Skeletal muscle tissue (tissue), 4 donors: ENCODE measurements around the gene MRPS2. TPM values are rescaled to one million over a fixed set of nuclear protein-coding genes. Genes with fewer than 3 reads are reported as not detected.
"Not testable (repeated sequence)": the region's sequence is repeated elsewhere in the genome, so short reads cannot be mapped to it uniquely, and the experiment has no call there.

Experiments
- H3K27ac ChIP-seq: one replicate; pipeline ENCODE4 v1.7.0; 2013; ENCODE audit warnings: mild to moderate bottlenecking, low read depth, low read length, inconsistent platforms
- H3K27me3 ChIP-seq, 3 donors: one replicate each; pipeline ENCODE4 v1.7.0; 2013; ENCODE audit warnings: low read length in 3 of 3; ENCODE audit not compliant: control insufficient read depth in 3 of 3, insufficient read depth in 3 of 3
- H3K36me3 ChIP-seq, 3 donors: one replicate each; pipeline ENCODE4 v1.7.0; 2013; ENCODE audit warnings: low read length in 3 of 3; ENCODE audit not compliant: control insufficient read depth in 3 of 3, insufficient read depth in 3 of 3
- H3K4me1 ChIP-seq, 3 donors: one replicate each; pipeline ENCODE4 v1.7.0; 2013; ENCODE audit warnings: low read length in 3 of 3, mild to moderate bottlenecking in 3 of 3; ENCODE audit not compliant: control insufficient read depth in 3 of 3, insufficient read depth in 3 of 3
- H3K4me3 ChIP-seq, 3 donors: one replicate each; pipeline ENCODE4 v1.7.0; 2013; ENCODE audit warnings: low read length in 3 of 3
- H3K9ac ChIP-seq, 3 donors: one replicate each; pipeline ENCODE4 v1.7.0; 2013; ENCODE audit warnings: low read length in 3 of 3, mild to moderate bottlenecking in 3 of 3, moderate library complexity in 2 of 3, low read depth in 1 of 3
- H3K9me3 ChIP-seq, 3 donors: one replicate each; pipeline ENCODE4 v1.7.0; 2013; ENCODE audit warnings: low read length in 3 of 3; ENCODE audit not compliant: control insufficient read depth in 3 of 3
- total RNA-seq: library from RNA; depleted of rRNA; stranded (reverse); fragments of >200 nt; gene quantifications from one replicate; pipeline ENCODE4 v1.2.3, GENCODE V29; 2014
- donor health status: Osteomylitis.

Gene MRPS2
- total RNA-seq, 1 donor from 2014 or later, result 6.8 TPM

DNA sequence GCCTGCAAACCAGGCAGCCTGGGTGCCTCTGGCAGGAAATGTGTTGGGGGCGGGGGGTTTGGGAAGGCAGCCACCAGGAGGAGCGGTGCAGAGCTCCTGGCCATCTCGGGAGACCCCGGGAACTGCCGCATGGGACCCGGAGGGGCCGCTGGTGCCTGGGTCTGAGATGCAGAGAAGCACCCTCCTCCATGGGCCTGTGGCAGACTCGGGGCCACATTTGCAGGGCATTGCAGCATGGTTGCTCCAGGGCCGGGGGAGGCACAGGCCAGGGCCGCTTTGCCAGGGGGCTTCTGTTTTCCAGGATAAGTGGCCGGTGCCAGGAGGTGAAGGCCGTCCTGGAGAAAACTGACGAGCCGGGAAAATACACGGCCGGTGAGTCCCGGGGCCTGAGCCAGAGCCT, 22.4 kb downstream of the MRPS2 start:
- H3K36me3 ChIP-seq, result no peaks in the 10 kb centered on the region
- no peak overlapping the region for H3K9ac ChIP-seq
- H3K27ac ChIP-seq, result no peak overlapping the region
- H3K27me3 ChIP-seq, result peaks cover 3 to 32% (median 22%) of the 10 kb centered on the region in 3 donors
- H3K4me1 ChIP-seq, result peaks cover 0 to 3% (median 0%) of the 10 kb centered on the region in 3 donors
- H3K9me3 ChIP-seq, result no peaks in the 10 kb centered on the region
- H3K4me3 ChIP-seq, result no peak overlapping the region

DNA sequence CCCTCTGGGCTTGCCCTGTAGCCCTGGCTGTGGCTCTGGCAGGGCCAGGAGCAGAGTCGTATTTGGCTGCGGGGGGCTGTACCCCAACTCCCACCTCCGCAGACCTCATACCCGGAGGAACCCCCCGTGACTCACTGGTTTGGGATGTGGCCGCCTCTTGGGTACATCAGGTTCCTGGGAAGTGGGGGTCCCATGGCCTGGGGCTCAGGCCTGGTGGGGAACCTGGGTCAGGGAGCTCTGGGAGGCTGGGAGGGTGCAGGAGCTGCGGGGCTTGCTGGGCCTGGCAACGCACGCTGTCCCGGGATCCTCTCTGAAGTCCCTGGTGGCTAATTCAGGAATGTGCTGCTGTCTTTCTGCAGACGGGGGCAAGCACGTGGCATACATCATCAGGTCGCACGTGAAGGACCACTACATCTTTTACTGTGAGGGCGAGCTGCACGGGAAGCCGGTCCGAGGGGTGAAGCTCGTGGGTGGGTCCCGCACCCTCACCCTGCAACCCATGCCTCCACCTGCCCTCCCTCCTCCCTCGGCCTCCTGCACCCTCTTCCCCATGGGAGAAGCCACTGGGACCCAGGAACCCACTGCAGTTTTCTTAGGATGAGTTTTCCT, 23.1 kb downstream of the MRPS2 start:
- Histone ChIP-seq H3K4me1 (peaks cover 0 to 3% (median 0%) of the 10 kb centered on the region in 3 donors), H3K36me3 (no peaks in the 10 kb centered on the region), H3K27ac (no peak overlapping the region), H3K4me3 (no peak overlapping the region), H3K9ac (no peak overlapping the region), H3K9me3 (no peaks in the 10 kb centered on the region), H3K27me3 (peaks cover 3 to 35% (median 26%) of the 10 kb centered on the region in 3 donors)

DNA sequence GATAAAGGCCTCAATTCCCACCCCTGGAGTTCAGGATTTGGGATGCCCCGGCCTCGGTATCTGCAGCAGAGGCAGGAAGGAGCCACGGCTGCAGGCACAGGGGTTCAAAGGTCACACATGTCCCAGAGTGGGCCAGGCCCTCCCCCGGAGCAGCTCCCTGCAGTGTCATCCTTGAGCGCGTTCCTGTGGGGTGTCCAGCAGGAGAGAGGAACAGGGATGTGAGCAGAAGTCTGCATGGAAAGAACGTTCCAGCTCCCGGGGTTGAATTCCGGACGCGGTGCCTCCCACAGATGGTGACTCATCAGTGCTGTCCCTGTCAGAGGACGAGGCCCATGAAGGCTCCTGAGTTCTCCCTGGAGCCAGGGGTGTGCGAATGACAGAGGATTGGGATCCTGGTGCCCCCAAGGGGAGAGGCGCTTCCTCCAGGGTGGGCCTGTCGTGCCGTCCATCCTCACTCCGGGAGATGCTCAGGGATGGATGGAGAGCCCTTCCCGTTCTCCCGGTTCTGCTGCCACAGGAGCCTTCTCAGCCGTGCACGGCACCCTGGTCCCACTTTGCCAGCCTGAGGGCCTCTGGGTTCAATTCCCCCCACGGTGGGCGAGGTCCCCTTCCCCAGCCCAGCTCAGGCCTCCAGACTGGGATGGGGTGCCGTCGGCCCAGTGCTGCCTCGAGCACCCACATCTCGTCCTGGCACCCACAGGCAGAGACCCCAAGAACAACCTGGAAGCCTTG, 23.8 kb downstream of the MRPS2 start:
- Histone ChIP-seq H3K4me1 (peaks cover 0 to 3% (median 0%) of the 10 kb centered on the region in 3 donors), H3K36me3 (no peaks in the 10 kb centered on the region), H3K9me3 (no peaks in the 10 kb centered on the region), H3K9ac (no peak overlapping the region), H3K4me3 (no peak overlapping the region), H3K27ac (no peak overlapping the region), H3K27me3 (peaks cover 3 to 35% (median 26%) of the 10 kb centered on the region in 3 donors)

DNA sequence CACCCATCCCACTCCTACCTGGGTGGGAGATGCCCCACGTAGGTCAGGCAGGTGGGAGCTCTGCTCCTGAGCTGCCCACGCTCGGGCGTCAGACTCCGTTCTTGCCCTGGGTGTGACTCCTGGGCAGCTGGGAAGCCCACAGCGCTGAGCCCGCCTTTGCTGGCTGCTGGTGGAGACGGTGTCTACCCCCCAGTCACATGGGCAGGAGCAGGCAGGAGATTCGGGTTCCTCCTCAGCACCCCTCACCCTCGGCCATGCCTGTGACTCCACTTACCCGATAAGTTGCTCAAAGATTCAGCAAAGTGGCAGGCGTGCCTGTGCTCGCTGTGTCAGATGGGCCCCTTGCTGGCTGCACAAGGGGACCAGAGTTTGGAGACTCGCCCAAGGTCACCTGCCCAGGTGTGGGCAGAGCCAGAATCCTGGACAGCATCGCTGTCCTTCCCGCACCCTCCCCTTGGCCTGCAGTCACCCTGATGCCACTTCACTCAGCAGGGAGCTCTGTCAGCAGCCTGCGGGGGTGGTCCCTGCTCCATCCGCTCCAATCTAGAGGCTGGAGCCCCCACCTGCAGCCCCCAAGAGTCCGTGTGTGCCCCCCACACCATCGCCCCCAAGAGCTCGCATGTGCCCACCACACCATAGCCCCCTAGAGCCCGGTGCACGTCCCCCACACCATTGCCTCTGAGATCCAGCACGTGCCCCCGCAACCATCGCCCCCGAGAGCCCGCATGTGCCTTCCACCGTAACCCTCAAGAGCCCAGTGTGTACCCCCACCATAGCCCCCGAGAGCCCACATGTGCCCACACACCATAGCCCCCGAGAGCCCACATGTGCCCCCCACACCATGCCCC, 25.0 kb downstream of the MRPS2 start:
- Histone ChIP-seq H3K4me3 (no peak overlapping the region), H3K36me3 (no peaks in the 10 kb centered on the region), H3K9ac (no peak overlapping the region)

DNA sequence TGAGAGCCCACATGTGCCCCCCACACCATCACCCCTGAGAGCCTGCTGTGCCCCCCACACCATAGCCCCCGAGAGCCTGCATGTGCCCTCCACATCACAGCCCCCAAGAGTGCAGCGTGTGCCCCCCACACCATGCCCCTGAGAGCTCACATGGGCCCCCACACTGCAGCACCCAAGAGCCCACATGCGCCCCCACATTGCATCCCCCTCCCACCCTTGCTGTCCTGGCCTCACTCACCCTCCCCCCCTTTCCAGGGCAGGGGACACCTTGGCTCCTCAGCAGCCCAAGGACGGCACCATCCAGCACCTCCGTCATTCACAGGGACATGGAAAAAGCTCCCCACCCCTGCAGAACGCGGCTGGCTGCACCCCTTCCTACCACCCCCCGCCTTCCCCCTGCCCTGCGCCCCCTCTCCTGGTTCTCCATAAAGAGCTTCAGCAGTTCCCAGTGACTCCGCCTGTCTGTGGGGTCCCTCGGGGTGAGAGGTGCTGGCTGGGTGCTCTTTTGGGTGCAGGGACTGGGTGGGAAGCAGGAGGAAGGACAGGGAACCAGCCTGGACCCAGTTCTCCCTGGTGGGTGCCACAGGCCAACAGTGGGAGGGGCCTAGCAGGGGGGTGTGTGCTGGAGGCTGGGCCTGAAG, 25.7 kb downstream of the MRPS2 start:
- Histone ChIP-seq H3K9me3 (no peaks in the 10 kb centered on the region), H3K36me3 (no peaks in the 10 kb centered on the region), H3K9ac (no peak overlapping the region), H3K27ac (no peak overlapping the region), H3K4me1 (peaks cover 0 to 3% (median 0%) of the 10 kb centered on the region in 3 donors), H3K27me3 (peaks cover 9 to 36% (median 34%) of the 10 kb centered on the region in 3 donors), H3K4me3 (no peak overlapping the region)

More for the DNA sequence above, 25.0 kb downstream of the MRPS2 start:
- Histone ChIP-seq H3K4me1 (peaks cover 0 to 3% (median 0%) of the 10 kb centered on the region in 3 donors), H3K9me3 (no peaks in the 10 kb centered on the region), H3K27me3 (peaks cover 5 to 33% (median 26%) of the 10 kb centered on the region in 3 donors), H3K27ac (no peak overlapping the region)

DNA sequence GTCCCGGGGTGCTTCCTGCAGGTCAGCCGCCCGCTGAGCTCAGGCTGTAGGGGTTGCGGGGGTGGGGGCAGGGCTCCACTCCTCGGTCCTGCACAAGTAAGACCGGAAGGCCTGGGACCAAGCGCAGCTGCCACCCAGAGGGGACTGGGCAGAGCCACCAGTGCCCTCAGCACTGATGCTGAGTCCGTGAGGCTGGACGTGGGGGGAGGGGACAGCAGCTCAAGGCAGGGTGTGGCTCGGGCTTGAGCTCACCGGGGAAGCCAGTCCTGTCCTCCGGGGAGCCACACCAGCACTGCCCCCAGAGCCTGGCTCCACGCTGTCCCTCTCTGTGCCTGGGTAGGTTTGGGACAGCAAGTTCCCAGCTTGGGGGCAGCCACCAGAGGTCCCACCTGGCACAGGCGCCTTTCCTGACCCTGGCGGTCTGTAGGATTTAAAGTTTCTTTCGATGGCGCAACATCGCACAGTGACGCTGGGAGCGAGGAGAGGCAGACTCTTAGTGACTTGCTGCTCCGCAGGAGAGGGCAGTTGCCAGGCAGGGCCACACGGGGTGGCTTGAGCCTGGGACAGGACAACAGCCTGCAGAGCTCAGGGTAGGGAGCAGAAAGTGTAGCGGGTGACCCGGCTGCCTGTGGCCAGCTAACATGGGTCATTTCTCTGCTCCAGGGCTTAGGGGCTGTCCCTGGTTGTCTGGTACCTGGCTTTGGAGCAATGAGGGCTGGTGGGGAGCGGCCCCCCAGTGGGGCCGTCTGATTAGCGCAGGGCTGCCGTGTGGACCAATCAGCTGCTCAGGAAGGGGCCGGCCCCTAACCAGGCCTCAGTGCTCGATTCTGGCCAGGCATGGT, 26.5 kb downstream of the MRPS2 start:
- no peaks in the 10 kb centered on the region for H3K36me3 ChIP-seq
- H3K27me3 ChIP-seq, result peaks cover 9 to 38% (median 36%) of the 10 kb centered on the region in 3 donors
- no peak overlapping the region for H3K9ac ChIP-seq
- H3K4me1 ChIP-seq, result peaks cover 0 to 3% (median 0%) of the 10 kb centered on the region in 3 donors
- H3K27ac ChIP-seq, result no peak overlapping the region
- H3K9me3 ChIP-seq, result no peaks in the 10 kb centered on the region
- no peak overlapping the region for H3K4me3 ChIP-seq

DNA sequence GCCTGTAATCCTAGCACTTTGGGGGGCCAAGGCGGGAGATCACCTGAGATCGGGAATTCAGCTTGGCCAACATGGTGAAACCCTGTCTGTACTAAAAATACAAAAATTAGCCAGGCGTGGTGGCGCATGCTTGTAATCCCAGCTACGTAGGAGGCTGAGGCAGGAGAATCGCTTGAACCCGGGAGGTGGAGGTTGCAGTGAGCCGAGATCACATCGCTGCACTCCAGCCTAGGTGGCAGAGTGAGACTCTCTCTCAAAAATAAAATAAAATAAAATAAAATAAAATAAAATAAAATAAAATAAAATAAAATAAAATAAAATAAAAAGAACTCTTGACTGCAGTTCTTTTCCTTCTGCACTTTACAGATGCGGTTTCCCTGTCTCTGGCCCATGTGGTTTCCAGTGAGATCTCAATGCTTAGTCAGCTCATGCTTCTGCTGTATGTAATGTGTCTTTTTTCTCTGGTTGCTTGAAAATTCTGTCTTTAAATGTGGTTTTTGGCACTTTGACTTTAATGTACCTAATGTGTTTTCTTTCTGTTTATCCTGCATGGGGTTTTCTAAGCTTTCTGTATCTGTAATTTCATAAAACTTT, 28.5 kb downstream of the MRPS2 start:
- not testable (repeated sequence) for H3K27ac ChIP-seq, H3K9ac ChIP-seq, H3K4me3 ChIP-seq, H3K9me3 ChIP-seq, H3K4me1 ChIP-seq, H3K36me3 ChIP-seq
- H3K27me3 ChIP-seq, result peaks cover 13 to 33% (median 20%) of the 10 kb centered on the region in 3 donors

DNA sequence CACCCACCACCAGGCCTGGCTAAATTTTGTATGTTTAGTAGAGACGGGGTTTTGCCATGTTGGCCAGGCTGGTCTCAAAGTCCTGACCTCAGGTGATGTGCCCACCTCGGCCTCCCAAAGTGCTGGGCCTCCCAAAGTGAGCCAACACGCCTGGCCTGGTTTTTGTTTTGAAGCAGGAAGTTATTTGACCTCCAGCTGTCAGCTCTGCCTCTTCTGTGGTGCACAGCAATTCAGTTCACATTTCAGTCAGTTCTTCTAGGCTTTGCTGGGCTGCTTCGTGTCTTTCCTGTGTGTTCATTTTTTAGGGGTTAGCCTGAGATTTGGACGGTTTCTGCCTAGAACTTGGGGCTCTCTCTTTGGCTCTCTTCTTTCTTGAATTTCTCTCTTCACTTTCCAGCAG, 29.7 kb downstream of the MRPS2 start:
- Histone ChIP-seq H3K4me1 (no peaks in the 10 kb centered on the region), H3K9ac (no peak overlapping the region), H3K36me3 (no peaks in the 10 kb centered on the region), H3K27ac (no peak overlapping the region), H3K9me3 (no peaks in the 10 kb centered on the region), H3K27me3 (peaks cover 13 to 28% (median 28%) of the 10 kb centered on the region in 3 donors), H3K4me3 (no peak overlapping the region)

DNA sequence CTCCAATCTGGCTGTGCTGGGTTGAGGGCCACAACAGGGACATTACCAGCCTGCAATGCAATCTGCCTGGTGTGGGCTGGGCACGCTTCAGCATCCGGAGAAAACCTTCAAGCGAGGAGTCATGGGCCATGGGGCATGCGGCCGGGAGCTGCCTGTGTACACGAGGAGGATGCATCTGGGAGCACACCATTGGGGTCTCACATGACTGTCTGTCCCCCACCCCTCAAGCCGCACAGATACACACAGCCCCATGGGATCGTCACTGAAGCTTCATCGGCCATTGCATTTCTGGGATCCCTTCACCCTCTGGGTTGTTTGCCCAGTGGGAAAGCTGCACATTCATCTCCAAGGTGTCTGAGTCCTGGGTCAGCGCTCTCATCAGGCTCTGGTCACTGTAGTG, 30.6 kb downstream of the MRPS2 start:
- Histone ChIP-seq H3K4me3 (no peak overlapping the region), H3K9ac (no peak overlapping the region), H3K36me3 (no peaks in the 10 kb centered on the region), H3K9me3 (no peaks in the 10 kb centered on the region), H3K27ac (no peak overlapping the region), H3K27me3 (peaks cover 13 to 24% (median 23%) of the 10 kb centered on the region in 3 donors), H3K4me1 (no peaks in the 10 kb centered on the region)
